H9 (cell line): Measurements from ENCODE around the gene EHD4. TPM values are rescaled to one million over a fixed set of nuclear protein-coding genes. Genes with fewer than 3 reads are reported as not detected.

Experiments
- DNase-seq: peaks from one replicate; pipeline ENCODE4 v3.0.0-alpha.2; 2017
- H2AFZ ChIP-seq: one replicate; pipeline ENCODE4 v1.6.1; 2013; ENCODE audit warnings: mild to moderate bottlenecking, low read length, control low read depth, moderate library complexity
- H2AK5ac ChIP-seq: 2 replicates; pipeline ENCODE4 v1.6.1; 2013; ENCODE audit warnings: low read length, control low read depth, mixed read lengths; ENCODE audit not compliant: insufficient read length
- H2BK120ac ChIP-seq: one replicate; pipeline ENCODE4 v1.6.1; 2013; ENCODE audit warnings: low read depth, mild to moderate bottlenecking, low read length, control low read depth, inconsistent platforms; ENCODE audit not compliant: poor library complexity, severe bottlenecking
- H2BK12ac ChIP-seq: 2 replicates; pipeline ENCODE4 v1.6.1; 2013; ENCODE audit warnings: low read length, control low read depth, mixed read lengths, low read depth; ENCODE audit not compliant: insufficient read length
- H2BK15ac ChIP-seq: 2 replicates; pipeline ENCODE4 v1.6.1; 2013; ENCODE audit warnings: low read depth, low read length, control low read depth
- H2BK20ac ChIP-seq: one replicate; pipeline ENCODE4 v1.6.1; 2013; ENCODE audit warnings: low read depth, mild to moderate bottlenecking, low read length, control low read depth, inconsistent platforms; ENCODE audit not compliant: poor library complexity, severe bottlenecking
- H2BK5ac ChIP-seq: 2 replicates; pipeline ENCODE4 v1.6.1; 2013; ENCODE audit warnings: low read length, control low read depth, mixed read lengths; ENCODE audit not compliant: insufficient read length
- H3K14ac ChIP-seq: 2 replicates; pipeline ENCODE4 v1.6.1; 2013; ENCODE audit warnings: low read length, control low read depth; ENCODE audit not compliant: insufficient read depth
- H3K18ac ChIP-seq: 2 replicates; pipeline ENCODE4 v1.6.1; 2013; ENCODE audit warnings: low read depth, mild to moderate bottlenecking, mixed read lengths, low read length, control low read depth; ENCODE audit not compliant: insufficient read length
- H3K23ac ChIP-seq: 2 replicates; pipeline ENCODE4 v1.6.1; 2013; ENCODE audit warnings: low read length, control low read depth, mixed read lengths, low read depth; ENCODE audit not compliant: insufficient read length
- H3K23me2 ChIP-seq: 2 replicates; pipeline ENCODE4 v1.6.1; 2013; ENCODE audit warnings: low read depth, mild to moderate bottlenecking, mixed read lengths, low read length, control low read depth; ENCODE audit not compliant: insufficient read length, poor library complexity, severe bottlenecking
- H3K27ac ChIP-seq: 2 replicates; pipeline ENCODE4 v1.5.1; 2013; ENCODE audit warnings: low read length, control low read depth, mixed read lengths, low read depth; ENCODE audit not compliant: insufficient read length
- H3K27me3 ChIP-seq: 2 replicates; pipeline ENCODE4 v1.6.1; 2013; ENCODE audit warnings: low read length, control low read depth, inconsistent platforms; ENCODE audit not compliant: insufficient read depth
- H3K4ac ChIP-seq: 2 replicates; pipeline ENCODE4 v1.6.1; 2013; ENCODE audit warnings: low read depth, mild to moderate bottlenecking, control low read depth, inconsistent platforms, low read length, moderate library complexity
- H3K4me1 ChIP-seq: 2 replicates; pipeline ENCODE4 v1.6.1; 2013; ENCODE audit warnings: low read length, control low read depth, inconsistent platforms; ENCODE audit not compliant: insufficient read depth
- H3K4me2 ChIP-seq: 2 replicates; pipeline ENCODE4 v1.6.1; 2013; ENCODE audit warnings: low read length, control low read depth, mixed read lengths; ENCODE audit not compliant: insufficient read length, insufficient read depth
- H3K56ac ChIP-seq: 2 replicates; pipeline ENCODE4 v1.6.1; 2013; ENCODE audit warnings: low read depth, mild to moderate bottlenecking, mixed read lengths, low read length, control low read depth; ENCODE audit not compliant: insufficient read length
- H3K79me1 ChIP-seq: 2 replicates; pipeline ENCODE4 v1.6.1; 2013; ENCODE audit warnings: low read depth, mild to moderate bottlenecking, moderate library complexity, low read length, control low read depth, inconsistent platforms; ENCODE audit not compliant: insufficient read depth, poor library complexity, severe bottlenecking
- H3K79me2 ChIP-seq: 2 replicates; pipeline ENCODE4 v1.6.1; 2013; ENCODE audit warnings: low read length, control low read depth, inconsistent platforms; ENCODE audit not compliant: insufficient read depth
- H3K9ac ChIP-seq: 2 replicates; pipeline ENCODE4 v1.6.1; 2013; ENCODE audit warnings: low read length, control low read depth, mixed read lengths; ENCODE audit not compliant: insufficient read length; ENCODE audit errors: extremely low read depth
- H3K9me3 ChIP-seq: one replicate; pipeline ENCODE4 v1.6.1; 2013; ENCODE audit warnings: low read depth, low read length, inconsistent platforms; ENCODE audit not compliant: control insufficient read depth
- H3T11ph ChIP-seq: one replicate; pipeline ENCODE4 v1.6.1; 2013; ENCODE audit warnings: mild to moderate bottlenecking, low read length, control low read depth, inconsistent platforms
- H4K20me1 ChIP-seq: one replicate; pipeline ENCODE4 v1.6.1; 2013; ENCODE audit not compliant: control insufficient read depth, insufficient read length, insufficient read depth
- H4K5ac ChIP-seq: 2 replicates; pipeline ENCODE4 v1.6.1; 2013; ENCODE audit warnings: low read depth, mild to moderate bottlenecking, mixed read lengths, low read length, control low read depth; ENCODE audit not compliant: insufficient read length
- H4K8ac ChIP-seq: replicated peaks from 2 replicates; pipeline ENCODE4 v1.6.1; 2013; ENCODE audit warnings: low read length, control low read depth, mixed read lengths, low read depth; ENCODE audit not compliant: insufficient read length
- H4K91ac ChIP-seq: 2 replicates; pipeline ENCODE4 v1.6.1; 2013; ENCODE audit warnings: low read depth, mild to moderate bottlenecking, moderate library complexity, mixed read lengths, low read length, control low read depth; ENCODE audit not compliant: insufficient read length
- H3K27ac Mint-ChIP-seq, 3 experiments: 2 replicates in 2 of 3; 3 replicates in 1 of 3; pipeline ENCODE4 v1.8.0; 2020 to 2021; ENCODE audit warnings: mixed read lengths in 3 of 3, mild to moderate bottlenecking in 1 of 3, moderate library complexity in 1 of 3
- H3K27me3 Mint-ChIP-seq: 2 replicates; pipeline ENCODE4 v1.8.0; 2021; ENCODE audit warnings: low read depth, mild to moderate bottlenecking, moderate library complexity, mixed read lengths
- H3K36me3 Mint-ChIP-seq, 3 experiments: 2 replicates in 2 of 3; 3 replicates in 1 of 3; pipeline ENCODE4 v1.8.0; 2020 to 2021; ENCODE audit warnings: low read depth in 3 of 3, mixed read lengths in 3 of 3; ENCODE audit not compliant: insufficient read depth in 1 of 3
- H3K4me1 Mint-ChIP-seq, 2 experiments: 2 replicates each; pipeline ENCODE4 v1.8.0; 2020; ENCODE audit warnings: mixed read lengths in 2 of 2
- H3K4me3 Mint-ChIP-seq, 2 experiments: 2 replicates in 1 of 2; 3 replicates in 1 of 2; pipeline ENCODE4 v1.8.0; 2020 to 2021; ENCODE audit warnings: mild to moderate bottlenecking in 2 of 2, mixed read lengths in 2 of 2, moderate library complexity in 1 of 2
- H3K9me3 Mint-ChIP-seq, 2 experiments: 2 replicates in 1 of 2; 3 replicates in 1 of 2; pipeline ENCODE4 v1.8.0; 2020; ENCODE audit warnings: mild to moderate bottlenecking in 2 of 2, mixed read lengths in 2 of 2, moderate library complexity in 1 of 2
- WGBS: extraction: QIAGEN DNeasy Blood & Tissue Kit; methylation state at CpG from one replicate; pipeline ENCODE4 v1.1.7; 2013; ENCODE audit warnings: missing lambda C conversion rate, low lambda C conversion rate, mixed read lengths; ENCODE audit not compliant: insufficient read length; ENCODE audit errors: extremely low coverage; 5-methylcytosine and 5-hydroxymethylcytosine counted together
- total RNA-seq: library from RNA; stranded (reverse); gene quantifications from 2 replicates; pipeline ENCODE4 v1.2.1, GENCODE V29; 2021
- TF ChIP-seq, protein P1 (sequence below): fragments of 200-600 bp; sonication (generic); conservative IDR thresholded peaks from 3 replicates; pipeline ENCODE4 v1.8.0; 2021; ENCODE audit warnings: antibody characterized with exemption, mild to moderate bottlenecking

The EHD4 gene
- total RNA-seq, 1 experiment from 2014 or later = 22.9 TPM

DNA sequence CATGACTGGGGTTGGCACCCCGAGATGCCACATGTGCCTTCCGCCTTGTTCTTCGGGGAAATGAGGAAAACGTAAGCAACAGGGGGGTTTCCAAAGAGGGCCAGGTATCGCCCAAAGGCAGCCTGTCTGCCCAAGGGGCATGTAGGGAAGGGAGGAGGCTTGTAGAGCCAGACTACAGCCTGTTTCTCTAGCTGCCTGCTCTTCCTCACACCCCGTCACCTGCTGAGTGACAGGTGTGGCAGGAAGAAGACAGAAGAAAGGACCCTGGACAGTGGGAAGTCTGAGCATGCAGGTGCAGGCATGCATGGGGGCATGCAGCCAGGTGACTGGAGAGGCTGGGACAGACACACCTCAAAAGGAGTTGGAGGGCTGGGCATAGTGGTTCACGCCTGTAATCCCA, 38.7 kb upstream of the EHD4 start:
- H3K79me2 ChIP-seq = no peaks in the 10 kb centered on the region
- peaks cover 16% of the 10 kb centered on the region for H3K27me3 Mint-ChIP-seq
- H2BK5ac ChIP-seq = no peak overlapping the region
- no peak overlapping the region for H3K4ac ChIP-seq
- H3K27ac Mint-ChIP-seq = peak overlapping the region in 1 of 3 experiments; percentile 39; a peak in 3 of 7 replicates
- H3K4me1 Mint-ChIP-seq = no peaks in the 10 kb centered on the region; a peak in 4 of 4 replicates
- H4K20me1 ChIP-seq = no peaks in the 10 kb centered on the region
- H3K27ac ChIP-seq = no peak overlapping the region
- H3K18ac ChIP-seq = no peak overlapping the region
- no peak overlapping the region for H3K4me2 ChIP-seq
- no peak overlapping the region for H2BK120ac ChIP-seq
- no peak overlapping the region for H3K56ac ChIP-seq
- H4K91ac ChIP-seq = no peak overlapping the region
- H3T11ph ChIP-seq = no peak overlapping the region
- no CpG with 5 or more reads among the region's 7 CpGs for WGBS
- no peaks in the 10 kb centered on the region for H3K79me1 ChIP-seq
- H3K36me3 Mint-ChIP-seq = no peaks in the 10 kb centered on the region
- DNase-seq = no peak
- H3K9me3 Mint-ChIP-seq = no peaks in the 10 kb centered on the region; a peak in 2 of 5 replicates
- no peak overlapping the region for H3K4me3 Mint-ChIP-seq
- H2BK20ac ChIP-seq = no peak overlapping the region
- H3K14ac ChIP-seq = 0 out of 2 replicates have a peak overlapping the region, but pooled peaks have one; percentile 28
- no peak overlapping the region for H2AFZ ChIP-seq
- no peak overlapping the region for H2BK15ac ChIP-seq
- no peaks in the 10 kb centered on the region for H3K27me3 ChIP-seq
- no peak overlapping the region for H2AK5ac ChIP-seq
- H4K8ac ChIP-seq = no peak overlapping the region
- TF ChIP-seq, protein P1, sequence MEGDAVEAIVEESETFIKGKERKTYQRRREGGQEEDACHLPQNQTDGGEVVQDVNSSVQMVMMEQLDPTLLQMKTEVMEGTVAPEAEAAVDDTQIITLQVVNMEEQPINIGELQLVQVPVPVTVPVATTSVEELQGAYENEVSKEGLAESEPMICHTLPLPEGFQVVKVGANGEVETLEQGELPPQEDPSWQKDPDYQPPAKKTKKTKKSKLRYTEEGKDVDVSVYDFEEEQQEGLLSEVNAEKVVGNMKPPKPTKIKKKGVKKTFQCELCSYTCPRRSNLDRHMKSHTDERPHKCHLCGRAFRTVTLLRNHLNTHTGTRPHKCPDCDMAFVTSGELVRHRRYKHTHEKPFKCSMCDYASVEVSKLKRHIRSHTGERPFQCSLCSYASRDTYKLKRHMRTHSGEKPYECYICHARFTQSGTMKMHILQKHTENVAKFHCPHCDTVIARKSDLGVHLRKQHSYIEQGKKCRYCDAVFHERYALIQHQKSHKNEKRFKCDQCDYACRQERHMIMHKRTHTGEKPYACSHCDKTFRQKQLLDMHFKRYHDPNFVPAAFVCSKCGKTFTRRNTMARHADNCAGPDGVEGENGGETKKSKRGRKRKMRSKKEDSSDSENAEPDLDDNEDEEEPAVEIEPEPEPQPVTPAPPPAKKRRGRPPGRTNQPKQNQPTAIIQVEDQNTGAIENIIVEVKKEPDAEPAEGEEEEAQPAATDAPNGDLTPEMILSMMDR = no peak
- H2BK12ac ChIP-seq = no peak overlapping the region
- no peaks in the 10 kb centered on the region for H3K23me2 ChIP-seq
- H3K4me1 ChIP-seq = no peaks in the 10 kb centered on the region
- no peak overlapping the region for H3K9ac ChIP-seq
- H3K9me3 ChIP-seq = no peaks in the 10 kb centered on the region
- H4K5ac ChIP-seq = no peak overlapping the region
- no peak overlapping the region for H3K23ac ChIP-seq
